ENCODE measurements around the gene TNF.

- TF ChIP-seq CTCF (IDR thresholded peaks at IDR 0.05) (no peak), POLR2A (IDR thresholded peaks at IDR 0.05) (no peak)
These were observed 44.7 kb upstream of the TNF start for GRCh38 chr6:31530659-31531058.
